Upper lobe of left lung (tissue), 4 donors: Measurements from ENCODE around the gene CREBL2.

ENCODE experiments used
- EP300 ChIP-seq, 4 donors: sonication (generic); formaldehyde crosslinking; IDR thresholded peaks; one replicate each; pipeline ENCODE4 v1.5.1; 2017; ENCODE audit warnings: antibody characterized with exemption in 4 of 4, control low read depth in 2 of 4
- POLR2A ChIP-seq, 4 donors: fragments of 450-650 bp; IDR thresholded peaks; one replicate each; pipeline ENCODE4 v1.5.1; 2016 to 2017; ENCODE audit warnings: antibody characterized with exemption in 4 of 4, mild to moderate bottlenecking in 2 of 4
- TF ChIP-seq, protein P1 (sequence below), 6 experiments: fragments of 450-650 bp in 4 of 6; fragments of 200-600 bp in 2 of 6; sonication (generic) in 2 of 6; IDR thresholded peaks; one replicate each; pipeline ENCODE4 v1.5.1; 2016 to 2019; ENCODE audit warnings: antibody characterized with exemption in 6 of 6

DNA sequence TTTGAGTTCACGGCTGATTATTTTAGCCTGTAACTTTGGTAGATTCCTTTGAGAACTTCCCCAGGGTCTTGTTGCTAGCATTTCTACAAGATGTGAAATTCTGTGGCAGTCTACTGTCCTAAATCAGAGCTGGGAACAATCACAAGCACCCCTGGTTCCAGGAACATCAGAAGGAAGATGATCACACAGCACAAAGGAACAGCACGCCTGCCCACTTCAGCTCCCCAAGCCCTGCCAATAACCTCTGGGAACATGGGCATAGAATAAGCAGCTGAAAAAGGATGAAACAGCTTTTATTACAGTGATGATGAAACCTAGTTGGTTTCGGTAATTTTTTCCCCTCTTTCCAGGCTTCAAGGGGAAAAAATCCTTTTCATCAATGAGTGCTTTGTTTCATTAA is 72.0 kb downstream of the CREBL2 start:
- TF ChIP-seq, protein P1, sequence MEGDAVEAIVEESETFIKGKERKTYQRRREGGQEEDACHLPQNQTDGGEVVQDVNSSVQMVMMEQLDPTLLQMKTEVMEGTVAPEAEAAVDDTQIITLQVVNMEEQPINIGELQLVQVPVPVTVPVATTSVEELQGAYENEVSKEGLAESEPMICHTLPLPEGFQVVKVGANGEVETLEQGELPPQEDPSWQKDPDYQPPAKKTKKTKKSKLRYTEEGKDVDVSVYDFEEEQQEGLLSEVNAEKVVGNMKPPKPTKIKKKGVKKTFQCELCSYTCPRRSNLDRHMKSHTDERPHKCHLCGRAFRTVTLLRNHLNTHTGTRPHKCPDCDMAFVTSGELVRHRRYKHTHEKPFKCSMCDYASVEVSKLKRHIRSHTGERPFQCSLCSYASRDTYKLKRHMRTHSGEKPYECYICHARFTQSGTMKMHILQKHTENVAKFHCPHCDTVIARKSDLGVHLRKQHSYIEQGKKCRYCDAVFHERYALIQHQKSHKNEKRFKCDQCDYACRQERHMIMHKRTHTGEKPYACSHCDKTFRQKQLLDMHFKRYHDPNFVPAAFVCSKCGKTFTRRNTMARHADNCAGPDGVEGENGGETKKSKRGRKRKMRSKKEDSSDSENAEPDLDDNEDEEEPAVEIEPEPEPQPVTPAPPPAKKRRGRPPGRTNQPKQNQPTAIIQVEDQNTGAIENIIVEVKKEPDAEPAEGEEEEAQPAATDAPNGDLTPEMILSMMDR (IDR thresholded peaks at IDR 0.05), result no peak
- TF ChIP-seq POLR2A (IDR thresholded peaks at IDR 0.05) (no peak), EP300 (IDR thresholded peaks at IDR 0.05) (no peak)
